ENCODE measurements around the gene SIN3A.

SIN3A gene

GRCh38 chr15:75367006-75367405 lies 84.5 kb downstream of the SIN3A start:
- no peak overlapping the region for H3K4me3 ChIP-seq (ENCODE audit: insufficient read depth, low read depth, low read length)
- H3K27ac ChIP-seq (ENCODE audit: insufficient read depth, low read depth, low read length, poor library complexity, severe bottlenecking): no peak overlapping the region
- peaks cover 20% of the 10 kb centered on the region for H3K36me3 ChIP-seq (ENCODE audit: control insufficient read depth, insufficient read depth, low read length)
- no peaks in the 10 kb centered on the region for H3K9me3 ChIP-seq (ENCODE audit: control insufficient read depth, low read length)
- no peaks in the 10 kb centered on the region for H3K27me3 ChIP-seq (ENCODE audit: control insufficient read depth, insufficient read depth, low read length, poor library complexity, severe bottlenecking)
- peaks cover 4% of the 10 kb centered on the region for H3K4me1 ChIP-seq (ENCODE audit: control insufficient read depth, insufficient read depth, low read length)

GRCh38 chr15:75366163-75366562 lies 85.3 kb downstream of the SIN3A start:
- H3K36me3 ChIP-seq (ENCODE audit: control insufficient read depth, insufficient read depth, low read length): peaks cover 12% of the 10 kb centered on the region
- WGBS, 2 experiments: 91 to 98% methylated on average over 3 of the region's 3 CpGs

DNA sequence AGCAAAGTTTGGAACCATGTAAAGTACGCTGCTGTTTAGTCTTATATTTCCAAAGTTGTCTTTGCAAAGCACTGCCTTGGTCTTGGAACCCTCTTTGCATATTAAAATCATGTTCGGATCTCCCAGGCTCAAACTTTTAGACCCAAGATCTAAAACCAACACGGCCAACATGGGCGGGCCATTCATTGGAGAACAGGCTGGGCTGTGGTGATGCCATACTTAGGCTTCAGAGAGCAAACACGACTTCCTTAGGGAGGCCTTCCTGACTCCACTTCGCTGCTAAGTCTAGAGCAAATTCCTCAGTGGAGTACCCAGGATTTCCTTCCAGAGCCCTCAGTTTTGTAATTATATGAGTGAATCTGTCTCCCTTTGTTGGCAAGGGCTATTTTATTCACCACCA lies 86.6 kb downstream of the SIN3A start:
- Histone ChIP-seq H3K4me3 (ENCODE audit: insufficient read depth, low read depth, low read length) (no peak overlapping the region), H3K36me3 (ENCODE audit: control insufficient read depth, insufficient read depth, low read length) (peaks cover 10% of the 10 kb centered on the region), H3K27ac (ENCODE audit: insufficient read depth, low read depth, low read length, poor library complexity, severe bottlenecking) (no peak overlapping the region), H3K9me3 (ENCODE audit: control insufficient read depth, low read length) (no peaks in the 10 kb centered on the region), H3K27me3 (ENCODE audit: control insufficient read depth, insufficient read depth, low read length, poor library complexity, severe bottlenecking) (no peaks in the 10 kb centered on the region), H3K4me1 (ENCODE audit: control insufficient read depth, insufficient read depth, low read length) (peaks cover 4% of the 10 kb centered on the region)
- 96% methylated on average over 6 of the region's 6 CpGs for WGBS, 2 experiments

More at GRCh38 chr15:75366163-75366562, 85.3 kb downstream of the SIN3A start:
- no peak overlapping the region for H3K27ac ChIP-seq (ENCODE audit: insufficient read depth, low read depth, low read length, poor library complexity, severe bottlenecking)
- H3K27me3 ChIP-seq (ENCODE audit: control insufficient read depth, insufficient read depth, low read length, poor library complexity, severe bottlenecking): no peaks in the 10 kb centered on the region
- H3K4me3 ChIP-seq (ENCODE audit: insufficient read depth, low read depth, low read length): no peak overlapping the region
- H3K4me1 ChIP-seq (ENCODE audit: control insufficient read depth, insufficient read depth, low read length): peaks cover 4% of the 10 kb centered on the region
- H3K9me3 ChIP-seq (ENCODE audit: control insufficient read depth, low read length): no peaks in the 10 kb centered on the region

DNA sequence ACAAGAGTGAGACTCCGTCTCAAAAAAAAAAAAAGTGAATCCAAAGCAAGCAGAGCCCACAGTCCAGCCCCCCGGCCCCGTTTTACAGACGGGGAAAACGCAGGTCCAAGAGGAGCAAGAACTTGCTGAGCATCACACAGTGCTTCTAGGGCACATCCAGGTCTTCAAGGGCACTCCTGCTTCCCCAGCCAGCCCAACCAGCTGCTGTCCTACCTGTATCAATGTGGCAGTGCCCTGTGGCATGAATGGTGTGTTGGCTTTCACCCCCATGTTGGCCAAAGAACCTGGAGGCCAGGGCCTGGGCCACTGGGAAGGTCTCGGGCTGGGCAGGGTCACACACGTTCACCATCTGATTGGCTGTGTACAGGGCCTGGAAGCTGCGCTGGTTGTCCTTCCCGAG lies 87.7 kb downstream of the SIN3A start:
- Histone ChIP-seq H3K36me3 (ENCODE audit: control insufficient read depth, insufficient read depth, low read length) (peaks cover 9% of the 10 kb centered on the region), H3K9me3 (ENCODE audit: control insufficient read depth, low read length) (no peaks in the 10 kb centered on the region), H3K27ac (ENCODE audit: insufficient read depth, low read depth, low read length, poor library complexity, severe bottlenecking) (no peak overlapping the region), H3K4me3 (ENCODE audit: insufficient read depth, low read depth, low read length) (no peak overlapping the region), H3K4me1 (ENCODE audit: control insufficient read depth, insufficient read depth, low read length) (no peaks in the 10 kb centered on the region), H3K27me3 (ENCODE audit: control insufficient read depth, insufficient read depth, low read length, poor library complexity, severe bottlenecking) (no peaks in the 10 kb centered on the region)
- WGBS, 2 experiments: 94 to 97% methylated on average over 9 of the region's 9 CpGs

GRCh38 chr15:75362642-75363249 lies 88.7 kb downstream of the SIN3A start:
- Histone ChIP-seq H3K27me3 (ENCODE audit: control insufficient read depth, insufficient read depth, low read length, poor library complexity, severe bottlenecking) (no peaks in the 10 kb centered on the region), H3K36me3 (ENCODE audit: control insufficient read depth, insufficient read depth, low read length) (peaks cover 13% of the 10 kb centered on the region), H3K4me3 (ENCODE audit: insufficient read depth, low read depth, low read length) (no peak overlapping the region), H3K9me3 (ENCODE audit: control insufficient read depth, low read length) (no peaks in the 10 kb centered on the region), H3K27ac (ENCODE audit: insufficient read depth, low read depth, low read length, poor library complexity, severe bottlenecking) (no peak overlapping the region), H3K4me1 (ENCODE audit: control insufficient read depth, insufficient read depth, low read length) (no peaks in the 10 kb centered on the region)
- WGBS, 2 experiments: 93 to 94% methylated on average over 7 of the region's 7 CpGs

GRCh38 chr15:75361989-75362641 lies 89.4 kb downstream of the SIN3A start:
- no peaks in the 10 kb centered on the region for H3K27me3 ChIP-seq (ENCODE audit: control insufficient read depth, insufficient read depth, low read length, poor library complexity, severe bottlenecking)
- H3K4me3 ChIP-seq (ENCODE audit: insufficient read depth, low read depth, low read length): no peak overlapping the region
- H3K4me1 ChIP-seq (ENCODE audit: control insufficient read depth, insufficient read depth, low read length): no peaks in the 10 kb centered on the region
- H3K9me3 ChIP-seq (ENCODE audit: control insufficient read depth, low read length): no peaks in the 10 kb centered on the region
- H3K27ac ChIP-seq (ENCODE audit: insufficient read depth, low read depth, low read length, poor library complexity, severe bottlenecking): no peak overlapping the region
- H3K36me3 ChIP-seq (ENCODE audit: control insufficient read depth, insufficient read depth, low read length): peaks cover 13% of the 10 kb centered on the region
- 89 to 91% methylated on average over 13 of the region's 13 CpGs for WGBS, 2 experiments

GRCh38 chr15:75361361-75361988 lies 90.0 kb downstream of the SIN3A start:
- WGBS, 2 experiments: 93 to 94% methylated on average over 10 of the region's 10 CpGs
- Histone ChIP-seq H3K27me3 (ENCODE audit: control insufficient read depth, insufficient read depth, low read length, poor library complexity, severe bottlenecking) (no peaks in the 10 kb centered on the region), H3K27ac (ENCODE audit: insufficient read depth, low read depth, low read length, poor library complexity, severe bottlenecking) (no peak overlapping the region), H3K4me3 (ENCODE audit: insufficient read depth, low read depth, low read length) (no peak overlapping the region), H3K4me1 (ENCODE audit: control insufficient read depth, insufficient read depth, low read length) (no peaks in the 10 kb centered on the region), H3K9me3 (ENCODE audit: control insufficient read depth, low read length) (no peaks in the 10 kb centered on the region), H3K36me3 (ENCODE audit: control insufficient read depth, insufficient read depth, low read length) (peaks cover 14% of the 10 kb centered on the region)

DNA sequence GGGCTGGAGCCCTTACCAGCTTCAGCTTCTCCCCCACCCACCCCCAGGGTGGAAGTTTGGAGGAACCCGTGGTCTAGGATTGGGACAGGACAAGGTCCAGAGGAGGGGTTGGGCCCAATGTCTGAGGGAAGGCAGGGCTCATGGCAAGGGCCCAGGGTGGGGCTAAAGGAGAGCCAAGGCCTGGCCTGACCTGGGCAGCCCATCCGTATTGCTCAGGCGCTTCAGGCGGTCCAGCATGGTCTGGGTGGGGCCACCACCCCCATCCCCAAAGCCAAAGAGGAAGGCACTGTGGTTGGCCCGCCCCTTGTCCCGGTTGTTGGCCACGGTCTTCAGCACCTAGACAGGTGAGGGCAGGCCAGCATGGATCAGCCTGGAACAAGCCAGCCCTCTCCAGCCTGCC lies 90.6 kb downstream of the SIN3A start:
- no peaks in the 10 kb centered on the region for H3K27me3 ChIP-seq (ENCODE audit: control insufficient read depth, insufficient read depth, low read length, poor library complexity, severe bottlenecking)
- H3K27ac ChIP-seq (ENCODE audit: insufficient read depth, low read depth, low read length, poor library complexity, severe bottlenecking): no peak overlapping the region
- no peaks in the 10 kb centered on the region for H3K4me1 ChIP-seq (ENCODE audit: control insufficient read depth, insufficient read depth, low read length)
- H3K9me3 ChIP-seq (ENCODE audit: control insufficient read depth, low read length): no peaks in the 10 kb centered on the region
- 92 to 95% methylated on average over 7 of the region's 7 CpGs for WGBS, 2 experiments
- H3K4me3 ChIP-seq (ENCODE audit: insufficient read depth, low read depth, low read length): no peak overlapping the region
- peaks cover 9% of the 10 kb centered on the region for H3K36me3 ChIP-seq (ENCODE audit: control insufficient read depth, insufficient read depth, low read length)

GRCh38 chr15:75360391-75360790 lies 91.1 kb downstream of the SIN3A start:
- WGBS, 2 experiments: 90 to 100% methylated on average over 1 of the region's 1 CpG
- Histone ChIP-seq H3K4me3 (ENCODE audit: insufficient read depth, low read depth, low read length) (no peak overlapping the region), H3K4me1 (ENCODE audit: control insufficient read depth, insufficient read depth, low read length) (no peaks in the 10 kb centered on the region), H3K27ac (ENCODE audit: insufficient read depth, low read depth, low read length, poor library complexity, severe bottlenecking) (no peak overlapping the region), H3K9me3 (ENCODE audit: control insufficient read depth, low read length) (no peaks in the 10 kb centered on the region), H3K27me3 (ENCODE audit: control insufficient read depth, insufficient read depth, low read length, poor library complexity, severe bottlenecking) (no peaks in the 10 kb centered on the region), H3K36me3 (ENCODE audit: control insufficient read depth, insufficient read depth, low read length) (peaks cover 9% of the 10 kb centered on the region)

DNA sequence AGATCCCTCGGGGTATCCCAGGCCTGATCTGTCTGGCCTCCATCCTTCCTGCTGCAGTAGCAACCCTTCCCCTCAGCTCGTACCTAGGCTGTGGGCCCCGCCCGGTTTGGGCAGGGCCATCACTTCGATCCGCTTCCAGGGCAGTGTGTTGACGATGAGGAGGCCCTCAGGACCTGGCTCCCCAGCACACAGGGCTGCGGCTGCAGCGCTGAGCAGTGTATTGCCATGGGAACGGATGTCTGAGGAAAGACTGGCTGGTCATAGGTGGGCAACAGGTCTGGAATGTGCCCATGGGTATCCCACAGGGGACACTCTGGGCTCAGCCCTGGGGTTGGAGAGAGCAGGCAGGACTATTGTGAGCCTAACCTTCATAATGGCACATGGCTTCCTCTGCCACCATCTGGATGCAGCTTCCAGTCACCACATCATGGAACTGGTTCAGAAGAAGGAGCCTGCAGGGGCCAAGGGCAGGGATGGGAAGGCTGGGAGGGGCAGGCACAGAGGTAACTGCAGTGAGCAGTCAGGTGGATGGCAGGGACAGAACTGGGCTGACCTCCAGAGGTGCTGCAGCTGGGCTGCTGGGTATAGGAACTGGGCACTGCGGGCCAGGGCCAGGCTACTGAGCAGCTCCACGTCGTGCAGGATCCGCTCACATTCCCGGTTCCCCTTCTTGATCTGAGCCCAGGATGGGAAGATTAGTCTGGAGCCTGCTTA lies 91.8 kb downstream of the SIN3A start:
- Histone ChIP-seq H3K36me3 (ENCODE audit: control insufficient read depth, insufficient read depth, low read length) (peaks cover 9% of the 10 kb centered on the region), H3K4me3 (ENCODE audit: insufficient read depth, low read depth, low read length) (no peak overlapping the region), H3K9me3 (ENCODE audit: control insufficient read depth, low read length) (no peaks in the 10 kb centered on the region), H3K27me3 (ENCODE audit: control insufficient read depth, insufficient read depth, low read length, poor library complexity, severe bottlenecking) (no peaks in the 10 kb centered on the region), H3K27ac (ENCODE audit: insufficient read depth, low read depth, low read length, poor library complexity, severe bottlenecking) (no peak overlapping the region), H3K4me1 (ENCODE audit: control insufficient read depth, insufficient read depth, low read length) (no peaks in the 10 kb centered on the region)
- WGBS, 2 experiments: 91 to 95% methylated on average over 15 of the region's 15 CpGs

Data from ectodermal cell (in vitro differentiated cells).